Measurements from ENCODE around the gene MYG1.

Gene MYG1

GRCh38 chr12:53299454-53300180 lies at the start of gene MYG1:
Gene MYG1 (plus strand): TSS chr12:53299695. CDS start chr12:53299738, 43 bp downstream.
- no peaks in the 10 kb centered on the region for H3K9me3 ChIP-seq (ENCODE audit: control insufficient read depth in 1 of 2, low read length in 2 of 2)
- H3K27me3 ChIP-seq (ENCODE audit: low read depth, low read length) = no peaks in the 10 kb centered on the region
- H3K4me1 ChIP-seq (ENCODE audit: control insufficient read depth in 1 of 2, insufficient read depth in 2 of 2, low read length in 2 of 2) = peaks cover 23 to 49% of the 10 kb centered on the region in 2 donors
- H3K36me3 ChIP-seq (ENCODE audit: control insufficient read depth in 1 of 2, insufficient read depth in 2 of 2, low read length in 2 of 2) = peaks cover 19 to 32% of the 10 kb centered on the region in 2 donors
- peak within 1 kb of the TSS; percentile 80 for H3K27ac ChIP-seq (ENCODE audit: low read length)
- H3K4me3 ChIP-seq (ENCODE audit: low read depth in 1 of 2, low read length in 2 of 2) = peak within 1 kb of the TSS; percentile 87 to 97

- H3K4me3 ChIP-seq (ENCODE audit: low read depth in 1 of 2, low read length in 2 of 2) = peak overlapping the region; percentile 85 to 91
- H3K4me1 ChIP-seq (ENCODE audit: control insufficient read depth in 1 of 2, insufficient read depth in 2 of 2, low read length in 2 of 2) = peaks cover 15 to 23% of the 10 kb centered on the region in 2 donors
- H3K9me3 ChIP-seq (ENCODE audit: control insufficient read depth in 1 of 2, low read length in 2 of 2) = no peaks in the 10 kb centered on the region
- H3K27ac ChIP-seq (ENCODE audit: low read length) = peak overlapping the region; percentile 85
- no peaks in the 10 kb centered on the region for H3K27me3 ChIP-seq (ENCODE audit: low read depth, low read length)
- H3K36me3 ChIP-seq (ENCODE audit: control insufficient read depth in 1 of 2, insufficient read depth in 2 of 2, low read length in 2 of 2) = peaks cover 7 to 12% of the 10 kb centered on the region in 2 donors
These were observed 47.8 kb upstream of the MYG1 start for GRCh38 chr12:53251477-53252348.

- Histone ChIP-seq H3K27me3 (ENCODE audit: low read depth, low read length) (no peaks in the 10 kb centered on the region), H3K4me3 (ENCODE audit: low read depth in 1 of 2, low read length in 2 of 2) (peak overlapping the region; percentile 85 to 91), H3K9me3 (ENCODE audit: control insufficient read depth in 1 of 2, low read length in 2 of 2) (no peaks in the 10 kb centered on the region), H3K36me3 (ENCODE audit: control insufficient read depth in 1 of 2, insufficient read depth in 2 of 2, low read length in 2 of 2) (peaks cover 7 to 12% of the 10 kb centered on the region in 2 donors), H3K27ac (ENCODE audit: low read length) (peak overlapping the region; percentile 85), H3K4me1 (ENCODE audit: control insufficient read depth in 1 of 2, insufficient read depth in 2 of 2, low read length in 2 of 2) (peaks cover 15 to 23% of the 10 kb centered on the region in 2 donors)
These were observed 47.1 kb upstream of the MYG1 start for GRCh38 chr12:53252349-53252916.

GRCh38 chr12:53253298-53253697 lies 46.2 kb upstream of the MYG1 start:
- Histone ChIP-seq H3K27ac (ENCODE audit: low read length) (peak overlapping the region; percentile 85), H3K4me3 (ENCODE audit: low read depth in 1 of 2, low read length in 2 of 2) (peak overlapping the region; percentile 85 to 91)

GRCh38 chr12:53254816-53255545 lies 44.5 kb upstream of the MYG1 start:
- Histone ChIP-seq H3K4me1 (ENCODE audit: control insufficient read depth in 1 of 2, insufficient read depth in 2 of 2, low read length in 2 of 2) (peaks cover 15 to 23% of the 10 kb centered on the region in 2 donors), H3K27ac (ENCODE audit: low read length) (no peak overlapping the region), H3K27me3 (ENCODE audit: low read depth, low read length) (no peaks in the 10 kb centered on the region), H3K36me3 (ENCODE audit: control insufficient read depth in 1 of 2, insufficient read depth in 2 of 2, low read length in 2 of 2) (peaks cover 7 to 12% of the 10 kb centered on the region in 2 donors), H3K9me3 (ENCODE audit: control insufficient read depth in 1 of 2, low read length in 2 of 2) (no peaks in the 10 kb centered on the region), H3K4me3 (ENCODE audit: low read depth in 1 of 2, low read length in 2 of 2) (no peak overlapping the region)

More at GRCh38 chr12:53253298-53253697, 46.2 kb upstream of the MYG1 start:
- Histone ChIP-seq H3K9me3 (ENCODE audit: control insufficient read depth in 1 of 2, low read length in 2 of 2) (no peaks in the 10 kb centered on the region), H3K27me3 (ENCODE audit: low read depth, low read length) (no peaks in the 10 kb centered on the region), H3K36me3 (ENCODE audit: control insufficient read depth in 1 of 2, insufficient read depth in 2 of 2, low read length in 2 of 2) (peaks cover 7 to 12% of the 10 kb centered on the region in 2 donors), H3K4me1 (ENCODE audit: control insufficient read depth in 1 of 2, insufficient read depth in 2 of 2, low read length in 2 of 2) (peaks cover 15 to 23% of the 10 kb centered on the region in 2 donors)

GRCh38 chr12:53255996-53256395 lies 43.5 kb upstream of the MYG1 start:
- Histone ChIP-seq H3K9me3 (ENCODE audit: control insufficient read depth in 1 of 2, low read length in 2 of 2) (no peaks in the 10 kb centered on the region), H3K4me1 (ENCODE audit: control insufficient read depth in 1 of 2, insufficient read depth in 2 of 2, low read length in 2 of 2) (peaks cover 15 to 21% of the 10 kb centered on the region in 2 donors), H3K27me3 (ENCODE audit: low read depth, low read length) (no peaks in the 10 kb centered on the region), H3K4me3 (ENCODE audit: low read depth in 1 of 2, low read length in 2 of 2) (no peak overlapping the region), H3K36me3 (ENCODE audit: control insufficient read depth in 1 of 2, insufficient read depth in 2 of 2, low read length in 2 of 2) (peaks cover 7 to 12% of the 10 kb centered on the region in 2 donors), H3K27ac (ENCODE audit: low read length) (no peak overlapping the region)

- H3K36me3 ChIP-seq (ENCODE audit: control insufficient read depth in 1 of 2, insufficient read depth in 2 of 2, low read length in 2 of 2) = peaks cover 3% of the 10 kb centered on the region in 2 donors
- H3K27me3 ChIP-seq (ENCODE audit: low read depth, low read length) = no peaks in the 10 kb centered on the region
- H3K4me1 ChIP-seq (ENCODE audit: control insufficient read depth in 1 of 2, insufficient read depth in 2 of 2, low read length in 2 of 2) = peaks cover 0 to under 1% of the 10 kb centered on the region in 2 donors
- H3K27ac ChIP-seq (ENCODE audit: low read length) = peak overlapping the region; percentile 34
- H3K9me3 ChIP-seq (ENCODE audit: control insufficient read depth in 1 of 2, low read length in 2 of 2) = no peaks in the 10 kb centered on the region
- H3K4me3 ChIP-seq (ENCODE audit: low read depth in 1 of 2, low read length in 2 of 2) = no peak overlapping the region
These were observed 40.7 kb upstream of the MYG1 start for GRCh38 chr12:53258541-53259539.

GRCh38 chr12:53259891-53260290 lies 39.6 kb upstream of the MYG1 start:
- H3K9me3 ChIP-seq (ENCODE audit: control insufficient read depth in 1 of 2, low read length in 2 of 2) = no peaks in the 10 kb centered on the region
- H3K27ac ChIP-seq (ENCODE audit: low read length) = no peak overlapping the region
- no peak overlapping the region for H3K4me3 ChIP-seq (ENCODE audit: low read depth in 1 of 2, low read length in 2 of 2)
- H3K27me3 ChIP-seq (ENCODE audit: low read depth, low read length) = no peaks in the 10 kb centered on the region
- H3K36me3 ChIP-seq (ENCODE audit: control insufficient read depth in 1 of 2, insufficient read depth in 2 of 2, low read length in 2 of 2) = no peaks in the 10 kb centered on the region
- H3K4me1 ChIP-seq (ENCODE audit: control insufficient read depth in 1 of 2, insufficient read depth in 2 of 2, low read length in 2 of 2) = no peaks in the 10 kb centered on the region

GRCh38 chr12:53265783-53266182 lies 33.7 kb upstream of the MYG1 start:
- Histone ChIP-seq H3K27ac (ENCODE audit: low read length) (no peak overlapping the region), H3K36me3 (ENCODE audit: control insufficient read depth in 1 of 2, insufficient read depth in 2 of 2, low read length in 2 of 2) (no peaks in the 10 kb centered on the region), H3K27me3 (ENCODE audit: low read depth, low read length) (no peaks in the 10 kb centered on the region), H3K4me3 (ENCODE audit: low read depth in 1 of 2, low read length in 2 of 2) (no peak overlapping the region), H3K9me3 (ENCODE audit: control insufficient read depth in 1 of 2, low read length in 2 of 2) (no peaks in the 10 kb centered on the region), H3K4me1 (ENCODE audit: control insufficient read depth in 1 of 2, insufficient read depth in 2 of 2, low read length in 2 of 2) (peaks cover 0 to 8% of the 10 kb centered on the region in 2 donors)

Measured in muscle layer of duodenum (tissue), 2 donors.